ENCODE results near the gene KRT17.
"Not testable (repeated sequence)": the region's sequence is repeated elsewhere in the genome, so short reads cannot be mapped to it uniquely, and the experiment has no call there.

The KRT17 gene

GRCh38 chr17:41589301-41589700, 35.1 kb downstream of the KRT17 start:
- FAIRE-seq: no peak

- no peak for FAIRE-seq
These were observed 36.1 kb downstream of the KRT17 start for GRCh38 chr17:41588126-41588810.

DNA sequence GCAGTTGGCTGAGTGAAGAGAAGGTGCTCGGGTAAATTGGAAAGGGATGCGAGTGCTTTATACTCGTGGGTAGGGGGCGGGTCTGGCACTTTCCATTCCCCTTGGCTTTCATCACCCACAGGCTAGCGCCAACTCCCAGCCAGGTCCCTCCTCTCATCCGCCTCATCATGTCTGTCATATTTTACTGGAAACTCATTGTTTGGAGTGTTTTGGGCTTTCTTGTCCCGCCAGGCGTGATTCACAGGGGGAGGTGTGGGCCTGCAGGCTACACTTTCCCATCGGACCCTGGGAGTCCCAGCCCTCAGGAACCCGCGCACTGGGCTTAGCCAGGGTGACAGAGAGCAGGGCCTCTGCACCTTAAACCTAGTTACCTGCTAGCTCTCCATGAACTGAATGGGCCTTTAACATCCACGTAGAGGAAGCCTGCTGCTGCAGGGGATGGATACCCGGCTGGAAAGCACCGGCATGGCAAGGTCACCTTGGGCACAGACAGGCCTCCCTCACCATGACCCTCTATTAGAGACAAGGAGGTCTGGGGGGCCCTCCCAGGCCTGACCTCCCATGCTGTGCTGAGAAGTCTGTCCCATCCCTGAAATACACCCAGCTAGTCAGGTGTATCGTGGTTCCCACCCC, 37.4 kb downstream of the KRT17 start, which contains the start of gene KRT14:
KRT14 (minus strand) TSS at position 33 of the 633 bp plus-strand sequence. CDS start 61 bp downstream, outside the sequence.
- no peak for FAIRE-seq

DNA sequence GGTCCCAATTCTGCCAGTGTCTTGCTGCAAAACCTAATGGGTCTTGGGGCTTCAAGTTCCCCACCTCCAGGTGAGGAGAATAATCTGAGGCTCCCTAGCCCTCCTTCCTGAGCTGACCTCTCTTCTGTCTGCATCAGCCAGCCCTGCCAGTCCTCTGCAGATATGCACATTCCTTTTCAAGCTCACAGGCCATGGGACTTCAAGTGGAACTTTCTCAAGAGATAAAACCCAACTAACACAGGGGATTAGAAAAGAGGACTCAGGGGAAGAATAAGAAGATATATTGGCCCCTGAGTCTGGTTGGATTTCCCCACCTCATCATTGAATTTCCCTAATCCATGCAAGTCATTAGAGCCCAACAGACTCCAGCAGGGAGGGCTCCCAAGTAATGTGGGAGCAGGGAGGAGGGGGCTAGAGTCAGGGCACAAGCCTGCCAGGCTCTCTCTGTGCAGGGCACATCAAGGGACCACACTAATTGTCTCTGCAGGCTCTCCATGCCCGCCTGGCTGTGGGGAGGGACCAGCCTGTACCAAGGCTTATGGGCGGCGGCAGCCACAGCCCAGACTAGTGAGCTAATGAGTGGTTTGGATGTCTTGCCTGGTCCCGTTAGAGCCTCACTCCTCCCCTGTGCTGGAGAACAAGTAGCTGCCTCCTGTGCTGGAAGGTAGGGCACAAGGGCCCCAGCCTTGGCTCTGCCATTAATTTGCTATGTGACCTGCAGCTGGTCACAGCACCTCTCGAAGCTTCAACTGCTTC, 38.9 kb downstream of the KRT17 start:
- no peak for FAIRE-seq

- FAIRE-seq: not testable (repeated sequence)
These were observed 39.9 kb downstream of the KRT17 start for GRCh38 chr17:41584331-41584927.

GRCh38 chr17:41583137-41584127, 40.9 kb downstream of the KRT17 start:
- FAIRE-seq: no peak

- FAIRE-seq: not testable (repeated sequence)
These were observed 42.1 kb downstream of the KRT17 start for GRCh38 chr17:41582061-41582968.

DNA sequence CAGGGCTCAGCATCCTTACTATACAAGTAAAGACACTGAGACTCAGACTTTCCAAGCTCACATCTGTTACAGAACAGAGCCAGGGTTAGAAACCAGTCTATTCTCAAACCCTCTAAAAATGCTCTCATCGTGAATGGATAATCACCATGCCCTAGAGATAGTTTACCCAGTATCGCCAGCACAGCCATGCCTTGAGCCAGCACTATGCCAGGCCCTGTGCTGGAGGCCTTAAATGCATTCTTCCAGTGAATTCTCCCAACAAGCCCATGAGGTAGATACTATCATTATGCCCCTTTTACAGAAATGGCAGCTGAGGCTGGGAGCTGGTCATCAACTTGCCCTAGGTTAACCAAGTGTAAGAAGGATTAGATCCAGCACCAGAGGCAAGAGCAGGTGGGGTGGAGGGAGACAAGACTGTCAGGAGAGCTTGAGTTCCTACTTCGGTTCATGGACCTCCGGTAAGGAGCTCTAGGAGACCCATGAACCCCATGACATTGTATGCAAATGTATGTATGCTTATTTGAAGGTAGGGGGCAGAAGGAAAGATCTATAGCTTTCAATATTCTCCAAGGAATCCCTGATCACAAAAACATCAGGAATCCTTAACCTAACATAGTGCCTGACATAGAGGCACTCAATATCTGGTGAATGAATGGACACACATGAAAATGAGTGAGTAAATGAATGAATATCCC, 42.9 kb downstream of the KRT17 start:
- no peak for FAIRE-seq

DNA sequence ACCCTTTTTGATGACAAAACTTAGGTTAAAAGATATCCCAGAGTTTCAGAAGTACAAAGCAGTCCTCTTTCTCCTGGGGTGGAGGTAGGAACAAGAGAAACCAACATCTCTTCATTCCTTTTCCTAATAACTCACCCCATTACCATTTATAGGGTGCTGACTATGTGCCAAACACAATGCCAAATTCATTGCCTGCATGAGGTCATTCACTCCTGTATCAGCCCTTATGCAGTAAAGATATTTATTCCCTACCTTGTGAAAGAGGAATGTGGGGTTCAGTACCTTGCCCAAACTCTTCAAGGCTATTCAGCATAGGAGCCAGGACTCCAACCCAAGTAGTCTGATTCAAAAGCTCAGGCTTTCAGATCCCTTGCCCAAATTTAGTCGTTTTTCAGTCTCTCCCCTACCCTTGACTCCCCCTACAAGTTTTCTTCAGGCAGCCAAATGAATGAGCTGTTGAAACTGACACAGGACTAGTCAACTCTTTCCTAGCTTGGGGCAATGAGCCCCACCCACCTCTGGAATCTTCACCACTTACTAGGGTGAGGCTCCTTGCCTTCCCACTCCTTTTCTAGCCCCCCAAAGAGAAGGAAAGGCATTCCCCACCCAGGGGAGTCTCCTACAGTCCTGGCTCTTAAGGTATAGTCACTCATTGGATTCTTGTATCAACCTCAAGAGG, 43.5 kb downstream of the KRT17 start:
- FAIRE-seq: no peak

DNA sequence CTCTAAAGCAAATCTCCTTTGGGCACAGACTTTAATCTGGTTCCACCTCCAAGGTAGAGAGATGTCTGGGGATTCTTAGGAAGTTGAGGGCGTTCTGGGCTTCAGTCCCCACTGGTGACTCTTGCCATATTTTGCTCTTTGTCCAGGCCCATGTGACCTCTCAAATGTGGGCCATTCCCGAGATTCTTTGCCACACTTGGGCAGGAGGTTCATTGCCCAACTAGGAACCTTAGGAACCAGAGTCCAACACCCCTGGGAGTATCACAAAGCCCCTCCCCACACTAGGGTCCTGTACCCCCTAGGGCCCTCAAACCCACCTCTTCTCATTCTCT, 44.2 kb downstream of the KRT17 start:
- no peak for FAIRE-seq

GRCh38 chr17:41579484-41580243, 44.7 kb downstream of the KRT17 start:
- no peak for FAIRE-seq

GRCh38 chr17:41578971-41579370, 45.4 kb downstream of the KRT17 start:
- no peak for FAIRE-seq

GRCh38 chr17:41578538-41578937, 45.8 kb downstream of the KRT17 start:
- no peak for FAIRE-seq

- FAIRE-seq: not testable (repeated sequence)
These were observed 47.6 kb downstream of the KRT17 start for GRCh38 chr17:41576740-41577139.

- FAIRE-seq: no peak
These were observed 49.0 kb downstream of the KRT17 start for GRCh38 chr17:41575336-41575735.

- no peak for FAIRE-seq
These were observed 52.6 kb downstream of the KRT17 start, which contains the start of gene KRT9 for GRCh38 chr17:41571561-41572434. Gene KRT9, minus strand, starts transcription at chr17:41572059. Its CDS starts 67 bp downstream, at chr17:41571992.
